ENCODE results near the gene GGTA1.

GRCh38 chr9:121437891-121438290 is 61.8 kb downstream of the GGTA1 start:
- TF ChIP-seq YY1 (IDR thresholded peaks at IDR 0.05) (no peak), JUND (IDR thresholded peaks at IDR 0.05) (no peak), ATF3 (IDR thresholded peaks at IDR 0.05) (no peak), EGR1 (IDR thresholded peaks at IDR 0.05; ENCODE audit: low read depth in 2 of 2) (no peak), HNF4A (conservative IDR thresholded peaks at IDR 0.05) (no peak), TAF1 (conservative IDR thresholded peaks at IDR 0.05) (no peak), SP1 (IDR thresholded peaks at IDR 0.05) (no peak)
- TF ChIP-seq, protein P1, sequence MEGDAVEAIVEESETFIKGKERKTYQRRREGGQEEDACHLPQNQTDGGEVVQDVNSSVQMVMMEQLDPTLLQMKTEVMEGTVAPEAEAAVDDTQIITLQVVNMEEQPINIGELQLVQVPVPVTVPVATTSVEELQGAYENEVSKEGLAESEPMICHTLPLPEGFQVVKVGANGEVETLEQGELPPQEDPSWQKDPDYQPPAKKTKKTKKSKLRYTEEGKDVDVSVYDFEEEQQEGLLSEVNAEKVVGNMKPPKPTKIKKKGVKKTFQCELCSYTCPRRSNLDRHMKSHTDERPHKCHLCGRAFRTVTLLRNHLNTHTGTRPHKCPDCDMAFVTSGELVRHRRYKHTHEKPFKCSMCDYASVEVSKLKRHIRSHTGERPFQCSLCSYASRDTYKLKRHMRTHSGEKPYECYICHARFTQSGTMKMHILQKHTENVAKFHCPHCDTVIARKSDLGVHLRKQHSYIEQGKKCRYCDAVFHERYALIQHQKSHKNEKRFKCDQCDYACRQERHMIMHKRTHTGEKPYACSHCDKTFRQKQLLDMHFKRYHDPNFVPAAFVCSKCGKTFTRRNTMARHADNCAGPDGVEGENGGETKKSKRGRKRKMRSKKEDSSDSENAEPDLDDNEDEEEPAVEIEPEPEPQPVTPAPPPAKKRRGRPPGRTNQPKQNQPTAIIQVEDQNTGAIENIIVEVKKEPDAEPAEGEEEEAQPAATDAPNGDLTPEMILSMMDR (IDR thresholded peaks at IDR 0.05; ENCODE audit: low read depth, low read length, missing input control): no peak
- TF ChIP-seq, protein P2, sequence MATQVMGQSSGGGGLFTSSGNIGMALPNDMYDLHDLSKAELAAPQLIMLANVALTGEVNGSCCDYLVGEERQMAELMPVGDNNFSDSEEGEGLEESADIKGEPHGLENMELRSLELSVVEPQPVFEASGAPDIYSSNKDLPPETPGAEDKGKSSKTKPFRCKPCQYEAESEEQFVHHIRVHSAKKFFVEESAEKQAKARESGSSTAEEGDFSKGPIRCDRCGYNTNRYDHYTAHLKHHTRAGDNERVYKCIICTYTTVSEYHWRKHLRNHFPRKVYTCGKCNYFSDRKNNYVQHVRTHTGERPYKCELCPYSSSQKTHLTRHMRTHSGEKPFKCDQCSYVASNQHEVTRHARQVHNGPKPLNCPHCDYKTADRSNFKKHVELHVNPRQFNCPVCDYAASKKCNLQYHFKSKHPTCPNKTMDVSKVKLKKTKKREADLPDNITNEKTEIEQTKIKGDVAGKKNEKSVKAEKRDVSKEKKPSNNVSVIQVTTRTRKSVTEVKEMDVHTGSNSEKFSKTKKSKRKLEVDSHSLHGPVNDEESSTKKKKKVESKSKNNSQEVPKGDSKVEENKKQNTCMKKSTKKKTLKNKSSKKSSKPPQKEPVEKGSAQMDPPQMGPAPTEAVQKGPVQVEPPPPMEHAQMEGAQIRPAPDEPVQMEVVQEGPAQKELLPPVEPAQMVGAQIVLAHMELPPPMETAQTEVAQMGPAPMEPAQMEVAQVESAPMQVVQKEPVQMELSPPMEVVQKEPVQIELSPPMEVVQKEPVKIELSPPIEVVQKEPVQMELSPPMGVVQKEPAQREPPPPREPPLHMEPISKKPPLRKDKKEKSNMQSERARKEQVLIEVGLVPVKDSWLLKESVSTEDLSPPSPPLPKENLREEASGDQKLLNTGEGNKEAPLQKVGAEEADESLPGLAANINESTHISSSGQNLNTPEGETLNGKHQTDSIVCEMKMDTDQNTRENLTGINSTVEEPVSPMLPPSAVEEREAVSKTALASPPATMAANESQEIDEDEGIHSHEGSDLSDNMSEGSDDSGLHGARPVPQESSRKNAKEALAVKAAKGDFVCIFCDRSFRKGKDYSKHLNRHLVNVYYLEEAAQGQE (IDR thresholded peaks at IDR 0.05): no peak
